GM18517 (cell line): Measurements from ENCODE around the gene ASNSD1.

Experiments used
- ATAC-seq: cut with Tn5 transposase; IDR thresholded peaks from one replicate; pipeline ENCODE4 v1.9.1; 2021; ENCODE audit warnings: mild to moderate bottlenecking, moderate library complexity; ENCODE audit not compliant: unreplicated experiment

Gene ASNSD1

GRCh38 chr2:189661148-189661956, at the start of gene ASNSD1:
Gene ASNSD1, plus strand, starts transcription at chr2:189661459. Its CDS starts 4,674 bp downstream, at chr2:189666133.
- peak; percentile 96 for ATAC-seq

- no peak for ATAC-seq
Observed at GRCh38 chr2:189613077-189613636, 48.1 kb upstream of the ASNSD1 start.

GRCh38 chr2:189613650-189614420, 47.4 kb upstream of the ASNSD1 start:
- no peak for ATAC-seq

- ATAC-seq, result no peak
Observed at GRCh38 chr2:189614585-189614984, 46.7 kb upstream of the ASNSD1 start.

- ATAC-seq, result no peak
Observed at GRCh38 chr2:189618197-189618596, 43.1 kb upstream of the ASNSD1 start.

GRCh38 chr2:189621781-189622180, 39.5 kb upstream of the ASNSD1 start:
- no peak for ATAC-seq

- ATAC-seq, result no peak
Observed at GRCh38 chr2:189623049-189623448, 38.2 kb upstream of the ASNSD1 start.

- no peak for ATAC-seq
Observed at GRCh38 chr2:189624648-189625355, 36.5 kb upstream of the ASNSD1 start.

- no peak for ATAC-seq
Observed at GRCh38 chr2:189625636-189626035, 35.6 kb upstream of the ASNSD1 start.

GRCh38 chr2:189627789-189628188, 33.5 kb upstream of the ASNSD1 start:
- ATAC-seq, result no peak

- no peak for ATAC-seq
Observed at GRCh38 chr2:189628817-189629530, 32.3 kb upstream of the ASNSD1 start.

GRCh38 chr2:189629531-189630453, 31.5 kb upstream of the ASNSD1 start:
- no peak for ATAC-seq

- ATAC-seq, result no peak
Observed at GRCh38 chr2:189631849-189632248, 29.4 kb upstream of the ASNSD1 start.

GRCh38 chr2:189633392-189633811, 27.9 kb upstream of the ASNSD1 start:
- ATAC-seq, result no peak

GRCh38 chr2:189635353-189635752, 25.9 kb upstream of the ASNSD1 start:
- no peak for ATAC-seq

- no peak for ATAC-seq
Observed at GRCh38 chr2:189638301-189639006, 22.8 kb upstream of the ASNSD1 start.

GRCh38 chr2:189639007-189639609, 22.2 kb upstream of the ASNSD1 start:
- no peak for ATAC-seq

GRCh38 chr2:189641002-189641401, 20.3 kb upstream of the ASNSD1 start:
- no peak for ATAC-seq
